HFFc6 (cell line): ENCODE measurements around the gene OAF. TPM values are rescaled to one million over a fixed set of nuclear protein-coding genes. Genes with fewer than 3 reads are reported as not detected.

Source experiments
- DNase-seq: peaks from one replicate; pipeline ENCODE4 v3.0.0-alpha.2; 2018
- H3K27ac Mint-ChIP-seq: 2 replicates; pipeline ENCODE4 v1.8.0; 2020; ENCODE audit warnings: mild to moderate bottlenecking, mixed read lengths
- H3K27me3 Mint-ChIP-seq: 2 replicates; pipeline ENCODE4 v1.8.0; 2021; ENCODE audit warnings: mild to moderate bottlenecking, moderate library complexity, mixed read lengths; ENCODE audit not compliant: insufficient read depth
- H3K36me3 Mint-ChIP-seq: 2 replicates; pipeline ENCODE4 v1.8.0; 2021; ENCODE audit warnings: low read depth, mixed read lengths
- H3K4me1 Mint-ChIP-seq: 2 replicates; pipeline ENCODE4 v1.8.0; 2020; ENCODE audit warnings: low read depth, mixed read lengths
- H3K4me3 Mint-ChIP-seq: 2 replicates; pipeline ENCODE4 v1.8.0; 2020; ENCODE audit warnings: mild to moderate bottlenecking, moderate library complexity, mixed read lengths
- H3K9me3 Mint-ChIP-seq: 2 replicates; pipeline ENCODE4 v1.8.0; 2020; ENCODE audit warnings: mild to moderate bottlenecking, mixed read lengths
- total RNA-seq, 6 experiments: library from RNA; stranded (reverse); fragmentation: NEBNext Ultra II Directional; extraction: Animal tissue kit (Norgen Biotek cat#: 25700); gene quantifications; 2 replicates in 1 of 6; 3 replicates in 5 of 6; pipeline ENCODE4 v1.2.3, GENCODE V29; 2021
- TF ChIP-seq, protein P1 (sequence below): fragments of 200-600 bp; sonication (generic); IDR thresholded peaks from 2 replicates; pipeline ENCODE4 v1.5.0; 2021; ENCODE audit warnings: antibody characterized with exemption, mild to moderate bottlenecking

Gene OAF
- total RNA-seq, 6 experiments from 2014 or later: 111 to 143 (median 123) TPM

DNA sequence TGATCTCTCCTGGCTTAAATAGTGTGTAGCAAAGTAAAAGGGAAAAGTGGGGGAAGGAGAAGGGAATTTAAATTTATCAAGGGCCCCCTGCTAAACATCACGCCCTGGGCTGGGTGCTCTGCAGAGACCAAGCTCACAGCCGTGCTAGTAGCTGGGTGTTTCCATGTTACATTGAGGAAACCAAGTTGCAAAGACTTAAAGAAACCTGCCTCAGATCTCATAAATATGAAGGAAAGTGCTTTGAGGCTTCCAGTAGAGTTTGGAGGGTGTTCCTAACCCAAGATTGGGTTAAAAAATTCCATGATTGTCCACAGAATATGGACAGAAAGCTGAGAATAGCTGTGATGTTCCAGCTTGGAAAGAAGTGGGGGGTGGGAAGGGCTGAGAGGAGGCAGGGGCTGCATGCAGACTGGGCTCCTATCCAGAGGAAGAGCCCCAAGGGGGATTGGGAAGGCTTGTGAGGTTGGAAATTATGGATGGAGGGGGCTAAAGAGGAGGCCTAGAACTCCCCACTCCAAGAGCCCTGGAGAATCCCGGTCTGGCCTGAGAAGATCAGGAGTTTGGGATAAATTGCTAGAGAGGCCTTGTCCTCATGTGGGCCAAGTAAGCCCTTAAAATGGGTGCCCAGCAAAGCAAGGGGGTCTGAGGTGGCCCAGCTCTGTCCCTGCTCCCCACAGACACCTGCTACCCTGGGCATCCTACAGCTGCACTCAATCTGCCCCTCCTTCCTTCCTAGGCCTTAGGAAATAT lies 25.0 kb upstream of the OAF start:
- Mint-ChIP-seq H3K4me1 (peaks cover 41% of the 10 kb centered on the region), H3K27me3 (peaks cover 5% of the 10 kb centered on the region; the same call in 1 of the 2 replicates), H3K27ac (peak overlapping the region; percentile 60; the same call in 1 of the 2 replicates), H3K9me3 (no peaks in the 10 kb centered on the region), H3K4me3 (no peak overlapping the region), H3K36me3 (no peaks in the 10 kb centered on the region)
- DNase-seq: no peak
- TF ChIP-seq, protein P1, sequence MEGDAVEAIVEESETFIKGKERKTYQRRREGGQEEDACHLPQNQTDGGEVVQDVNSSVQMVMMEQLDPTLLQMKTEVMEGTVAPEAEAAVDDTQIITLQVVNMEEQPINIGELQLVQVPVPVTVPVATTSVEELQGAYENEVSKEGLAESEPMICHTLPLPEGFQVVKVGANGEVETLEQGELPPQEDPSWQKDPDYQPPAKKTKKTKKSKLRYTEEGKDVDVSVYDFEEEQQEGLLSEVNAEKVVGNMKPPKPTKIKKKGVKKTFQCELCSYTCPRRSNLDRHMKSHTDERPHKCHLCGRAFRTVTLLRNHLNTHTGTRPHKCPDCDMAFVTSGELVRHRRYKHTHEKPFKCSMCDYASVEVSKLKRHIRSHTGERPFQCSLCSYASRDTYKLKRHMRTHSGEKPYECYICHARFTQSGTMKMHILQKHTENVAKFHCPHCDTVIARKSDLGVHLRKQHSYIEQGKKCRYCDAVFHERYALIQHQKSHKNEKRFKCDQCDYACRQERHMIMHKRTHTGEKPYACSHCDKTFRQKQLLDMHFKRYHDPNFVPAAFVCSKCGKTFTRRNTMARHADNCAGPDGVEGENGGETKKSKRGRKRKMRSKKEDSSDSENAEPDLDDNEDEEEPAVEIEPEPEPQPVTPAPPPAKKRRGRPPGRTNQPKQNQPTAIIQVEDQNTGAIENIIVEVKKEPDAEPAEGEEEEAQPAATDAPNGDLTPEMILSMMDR: no peak

DNA sequence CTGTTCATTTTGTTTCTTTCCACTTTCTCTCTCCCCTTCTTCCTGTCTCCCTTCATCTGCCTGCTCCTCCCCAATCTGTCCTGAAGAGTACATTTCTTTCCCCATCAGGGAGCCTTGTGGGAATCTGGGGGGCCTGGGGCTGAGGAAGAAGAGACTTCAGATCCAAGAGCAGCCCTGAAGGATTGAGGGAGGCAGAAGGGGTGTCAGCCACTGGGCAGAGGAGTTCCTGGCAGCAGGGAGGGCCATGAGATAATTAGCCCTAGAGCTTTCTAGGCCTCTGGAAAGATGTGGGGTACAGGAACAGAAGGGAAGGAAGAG lies 24.4 kb upstream of the OAF start:
- TF ChIP-seq, protein P1: no peak
- Mint-ChIP-seq H3K4me3 (no peak overlapping the region), H3K27me3 (peaks cover 5% of the 10 kb centered on the region; the same call in 1 of the 2 replicates), H3K9me3 (no peaks in the 10 kb centered on the region), H3K27ac (peak overlapping the region; percentile 60), H3K36me3 (no peaks in the 10 kb centered on the region), H3K4me1 (peaks cover 36% of the 10 kb centered on the region)
- DNase-seq: no peak

DNA sequence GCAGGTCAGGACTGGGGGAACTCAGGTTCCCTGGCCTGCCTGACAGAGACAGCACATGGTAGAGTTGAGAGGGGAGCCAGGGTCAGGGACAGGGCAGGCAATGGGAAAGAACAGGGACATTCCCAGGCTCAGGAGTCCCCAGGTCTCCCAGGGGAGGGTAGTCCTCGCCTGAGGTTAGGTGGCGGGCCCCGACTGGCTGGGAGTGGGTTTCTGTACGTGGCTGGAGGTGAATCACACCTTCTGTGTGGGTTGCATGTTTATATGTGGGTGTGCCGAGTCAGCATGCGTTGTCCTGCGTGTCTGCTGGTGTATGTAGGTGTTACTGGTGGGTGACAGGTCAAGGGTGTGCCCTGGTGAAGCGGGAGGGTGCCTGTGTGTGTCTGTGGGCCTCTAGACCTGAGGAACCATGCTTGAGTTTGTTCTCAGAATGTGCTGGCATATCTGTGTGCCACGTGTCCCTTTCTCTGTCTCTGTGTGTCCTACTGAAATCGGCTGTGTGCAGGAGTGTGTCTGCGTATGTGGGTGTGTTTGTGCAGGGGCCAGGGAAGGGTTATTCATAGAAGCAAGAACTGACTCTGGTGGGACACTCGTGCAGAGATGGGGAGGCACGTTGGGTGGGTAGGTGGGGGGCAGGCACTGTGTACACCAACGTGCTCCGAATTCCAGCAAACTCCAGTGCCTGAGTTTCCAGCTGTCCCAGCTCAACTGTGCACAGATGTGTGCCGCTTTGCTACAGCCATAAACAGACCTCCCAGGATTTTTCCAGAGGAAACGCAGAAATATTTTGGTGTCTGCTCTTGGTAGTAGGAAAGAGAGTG lies 23.8 kb upstream of the OAF start:
- Mint-ChIP-seq H3K36me3 (no peaks in the 10 kb centered on the region), H3K4me3 (no peak overlapping the region), H3K27me3 (peaks cover 7% of the 10 kb centered on the region; the same call in 1 of the 2 replicates), H3K9me3 (no peaks in the 10 kb centered on the region), H3K27ac (peak overlapping the region; percentile 60), H3K4me1 (peaks cover 31% of the 10 kb centered on the region)
- TF ChIP-seq, protein P1: no peak
- DNase-seq: peak; percentile 9

DNA sequence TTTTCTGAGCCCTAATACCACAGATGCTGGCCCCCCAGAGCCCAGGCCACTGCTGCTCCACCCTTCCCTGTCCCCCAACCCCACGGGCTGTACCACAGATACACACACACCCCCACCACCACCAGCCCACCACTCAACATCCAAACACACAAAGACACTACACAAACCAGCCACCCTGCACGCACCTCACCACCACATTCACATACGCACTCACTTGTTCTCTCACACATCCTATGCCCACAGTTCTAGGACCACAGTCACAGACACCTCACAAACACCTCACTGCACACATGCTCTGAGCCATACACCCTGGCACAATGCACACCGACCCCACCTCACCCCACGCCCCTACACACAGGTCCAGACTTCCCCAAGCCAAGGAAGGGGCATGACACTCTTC lies 22.5 kb upstream of the OAF start:
- no peaks in the 10 kb centered on the region for H3K36me3 Mint-ChIP-seq
- H3K4me3 Mint-ChIP-seq: no peak overlapping the region
- no peaks in the 10 kb centered on the region for H3K9me3 Mint-ChIP-seq
- H3K27ac Mint-ChIP-seq: no peak overlapping the region
- H3K27me3 Mint-ChIP-seq: peaks cover 8% of the 10 kb centered on the region; the same call in 1 of the 2 replicates
- TF ChIP-seq, protein P1: no peak
- peaks cover 28% of the 10 kb centered on the region for H3K4me1 Mint-ChIP-seq
- no peak for DNase-seq

DNA sequence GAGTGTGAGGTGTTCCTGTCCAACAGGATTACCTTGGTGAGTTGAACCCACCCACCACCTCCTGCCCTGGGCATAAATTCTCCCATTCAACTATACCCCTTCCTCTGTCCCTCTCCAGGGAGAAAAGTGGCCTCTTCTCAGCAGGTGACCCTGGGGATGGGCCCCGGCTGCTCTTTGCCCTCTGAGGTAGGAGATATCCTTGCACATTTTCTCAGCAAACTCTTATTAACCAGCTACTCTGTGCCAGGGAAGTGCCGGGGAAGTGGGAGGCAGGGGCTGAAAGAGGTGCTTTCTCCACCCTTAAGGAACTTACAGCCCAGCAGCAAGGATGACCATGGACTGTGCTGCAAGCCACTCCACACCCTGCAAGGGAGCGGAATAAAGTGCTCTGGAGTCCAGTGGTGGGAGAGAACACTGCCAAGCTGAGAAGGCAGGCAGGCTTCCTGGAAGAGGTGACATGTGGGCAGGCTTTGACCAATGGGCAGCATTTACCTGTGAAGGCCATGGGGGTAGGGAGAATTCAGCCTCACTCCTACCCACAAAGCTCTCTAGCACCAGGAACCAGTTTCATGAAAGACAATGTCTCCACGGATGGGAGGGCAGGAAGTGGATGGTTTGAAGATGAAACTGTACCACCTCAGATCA lies 21.9 kb upstream of the OAF start:
- Mint-ChIP-seq H3K9me3 (no peaks in the 10 kb centered on the region), H3K4me3 (no peak overlapping the region), H3K4me1 (peaks cover 28% of the 10 kb centered on the region), H3K36me3 (no peaks in the 10 kb centered on the region), H3K27ac (no peak overlapping the region), H3K27me3 (peaks cover 8% of the 10 kb centered on the region)
- TF ChIP-seq, protein P1: no peak
- DNase-seq: no peak
